Measurements from ENCODE around the gene TUBA3C. TPM values are rescaled to one million over a fixed set of nuclear protein-coding genes. Genes with fewer than 3 reads are reported as not detected.
"Not testable (repeated sequence)": the region's sequence is repeated elsewhere in the genome, so short reads cannot be mapped to it uniquely, and the experiment has no call there.

Gene TUBA3C
- total RNA-seq, 1 donor from 2014 or later: not detected

DNA sequence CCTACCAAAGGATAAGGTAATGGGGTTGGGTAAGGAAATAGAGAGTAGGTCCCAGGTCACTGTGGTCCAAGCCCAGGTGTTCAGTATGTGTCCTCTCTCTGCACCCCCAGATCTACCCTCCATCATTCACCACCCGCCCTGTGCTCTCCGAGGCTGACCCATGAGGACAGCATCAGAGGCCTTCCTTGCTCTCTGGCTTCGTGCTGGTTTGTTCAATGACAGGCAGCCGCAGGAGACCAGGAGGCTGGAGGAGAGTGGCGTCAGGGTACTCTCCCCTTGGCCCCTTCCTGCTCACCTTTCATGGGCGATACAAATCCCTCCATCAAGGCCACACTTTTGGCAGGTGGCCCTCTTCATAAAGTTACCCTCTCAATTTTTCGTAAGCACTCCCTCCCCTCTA, 1.7 kb downstream of the TUBA3C start:
- TF ChIP-seq, protein P1, sequence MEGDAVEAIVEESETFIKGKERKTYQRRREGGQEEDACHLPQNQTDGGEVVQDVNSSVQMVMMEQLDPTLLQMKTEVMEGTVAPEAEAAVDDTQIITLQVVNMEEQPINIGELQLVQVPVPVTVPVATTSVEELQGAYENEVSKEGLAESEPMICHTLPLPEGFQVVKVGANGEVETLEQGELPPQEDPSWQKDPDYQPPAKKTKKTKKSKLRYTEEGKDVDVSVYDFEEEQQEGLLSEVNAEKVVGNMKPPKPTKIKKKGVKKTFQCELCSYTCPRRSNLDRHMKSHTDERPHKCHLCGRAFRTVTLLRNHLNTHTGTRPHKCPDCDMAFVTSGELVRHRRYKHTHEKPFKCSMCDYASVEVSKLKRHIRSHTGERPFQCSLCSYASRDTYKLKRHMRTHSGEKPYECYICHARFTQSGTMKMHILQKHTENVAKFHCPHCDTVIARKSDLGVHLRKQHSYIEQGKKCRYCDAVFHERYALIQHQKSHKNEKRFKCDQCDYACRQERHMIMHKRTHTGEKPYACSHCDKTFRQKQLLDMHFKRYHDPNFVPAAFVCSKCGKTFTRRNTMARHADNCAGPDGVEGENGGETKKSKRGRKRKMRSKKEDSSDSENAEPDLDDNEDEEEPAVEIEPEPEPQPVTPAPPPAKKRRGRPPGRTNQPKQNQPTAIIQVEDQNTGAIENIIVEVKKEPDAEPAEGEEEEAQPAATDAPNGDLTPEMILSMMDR (IDR thresholded peaks at IDR 0.05): no peak
- Mint-ChIP-seq H3K27me3 (ENCODE audit: unreplicated experiment) (no peaks in the 10 kb centered on the region), H3K36me3 (ENCODE audit: unreplicated experiment) (no peaks in the 10 kb centered on the region), H3K4me1 (ENCODE audit: unreplicated experiment) (no peaks in the 10 kb centered on the region), H3K9me3 (ENCODE audit: unreplicated experiment) (peaks cover 28% of the 10 kb centered on the region), H3K27ac (ENCODE audit: unreplicated experiment) (no peak overlapping the region), H3K4me3 (ENCODE audit: unreplicated experiment) (no peak overlapping the region)
- peak; percentile 67 for DNase-seq (ENCODE audit: extremely low spot score, unreplicated experiment)

DNA sequence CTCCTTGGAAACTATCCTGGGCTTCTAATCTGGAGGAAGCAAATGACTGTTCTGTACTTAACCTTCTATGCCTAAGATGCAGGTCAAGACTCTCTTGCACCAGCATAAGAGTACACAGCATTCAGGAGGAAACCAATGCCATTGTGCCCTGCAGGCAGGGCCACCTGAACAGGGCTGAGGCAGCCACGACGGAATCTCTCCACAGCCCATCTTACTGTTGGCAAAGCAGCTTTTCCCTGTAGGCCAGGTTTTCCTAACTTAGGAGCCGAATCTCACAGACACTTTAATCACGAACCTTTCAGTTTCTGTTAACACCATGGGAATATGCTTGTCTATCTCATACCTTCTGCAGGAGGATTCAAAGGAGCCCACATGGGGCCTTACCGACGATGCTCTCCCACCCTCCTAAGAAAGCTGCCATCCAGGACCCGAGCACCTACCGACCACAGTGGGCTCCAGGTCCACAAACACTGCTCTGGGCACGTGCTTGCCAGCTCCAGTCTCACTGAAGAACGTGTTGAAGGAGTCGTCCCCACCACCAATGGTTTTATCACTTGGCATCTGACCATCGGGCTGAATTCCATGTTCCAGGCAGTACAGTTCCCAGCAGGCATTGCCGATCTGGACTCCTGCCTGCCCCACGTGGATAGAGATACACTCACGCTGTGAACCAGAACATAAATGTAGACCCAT, 2.6 kb downstream of the TUBA3C start:
- Mint-ChIP-seq H3K27ac (ENCODE audit: unreplicated experiment) (no peak overlapping the region), H3K9me3 (ENCODE audit: unreplicated experiment) (peaks cover 29% of the 10 kb centered on the region), H3K4me1 (ENCODE audit: unreplicated experiment) (no peaks in the 10 kb centered on the region), H3K36me3 (ENCODE audit: unreplicated experiment) (no peaks in the 10 kb centered on the region), H3K4me3 (ENCODE audit: unreplicated experiment) (no peak overlapping the region), H3K27me3 (ENCODE audit: unreplicated experiment) (no peaks in the 10 kb centered on the region)
- peak; percentile 78 for DNase-seq (ENCODE audit: extremely low spot score, unreplicated experiment)
- TF ChIP-seq, protein P1 (IDR thresholded peaks at IDR 0.05): no peak

DNA sequence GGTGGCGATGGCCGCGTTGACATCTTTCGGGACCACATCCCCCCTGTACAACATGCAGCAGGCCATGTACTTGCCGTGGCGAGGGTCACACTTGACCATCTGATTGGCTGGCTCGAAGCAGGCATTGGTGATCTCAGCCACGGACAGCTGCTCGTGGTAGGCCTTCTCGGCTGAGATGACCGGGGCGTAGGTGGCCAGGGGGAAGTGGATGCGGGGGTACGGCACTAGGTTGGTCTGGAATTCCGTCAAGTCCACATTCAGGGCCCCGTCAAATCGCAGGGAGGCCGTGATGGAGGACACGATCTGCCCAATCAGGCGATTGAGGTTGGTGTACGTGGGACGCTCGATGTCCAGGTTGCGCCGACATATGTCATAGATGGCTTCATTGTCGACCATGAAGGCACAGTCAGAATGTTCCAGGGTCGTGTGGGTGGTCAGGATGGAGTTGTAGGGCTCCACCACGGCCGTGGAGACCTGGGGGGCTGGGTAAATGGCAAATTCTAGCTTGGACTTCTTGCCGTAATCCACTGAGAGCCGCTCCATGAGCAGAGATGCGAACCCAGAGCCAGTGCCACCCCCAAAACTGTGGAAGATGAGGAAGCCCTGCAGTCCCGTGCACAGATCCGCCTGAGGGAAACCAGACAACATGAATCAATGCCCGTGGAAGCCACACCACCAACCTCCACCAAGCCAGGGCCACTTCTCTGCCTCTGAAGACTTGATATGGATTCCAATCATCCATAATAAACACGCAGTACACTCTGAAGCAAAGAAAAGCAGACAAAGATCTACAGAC, 4.4 kb downstream of the TUBA3C start:
- H3K27ac Mint-ChIP-seq (ENCODE audit: unreplicated experiment); H3K4me3 Mint-ChIP-seq (ENCODE audit: unreplicated experiment); H3K36me3 Mint-ChIP-seq (ENCODE audit: unreplicated experiment); H3K27me3 Mint-ChIP-seq (ENCODE audit: unreplicated experiment); H3K4me1 Mint-ChIP-seq (ENCODE audit: unreplicated experiment); DNase-seq (ENCODE audit: extremely low spot score, unreplicated experiment): not testable (repeated sequence)
- peaks cover 33% of the 10 kb centered on the region for H3K9me3 Mint-ChIP-seq (ENCODE audit: unreplicated experiment)

DNA sequence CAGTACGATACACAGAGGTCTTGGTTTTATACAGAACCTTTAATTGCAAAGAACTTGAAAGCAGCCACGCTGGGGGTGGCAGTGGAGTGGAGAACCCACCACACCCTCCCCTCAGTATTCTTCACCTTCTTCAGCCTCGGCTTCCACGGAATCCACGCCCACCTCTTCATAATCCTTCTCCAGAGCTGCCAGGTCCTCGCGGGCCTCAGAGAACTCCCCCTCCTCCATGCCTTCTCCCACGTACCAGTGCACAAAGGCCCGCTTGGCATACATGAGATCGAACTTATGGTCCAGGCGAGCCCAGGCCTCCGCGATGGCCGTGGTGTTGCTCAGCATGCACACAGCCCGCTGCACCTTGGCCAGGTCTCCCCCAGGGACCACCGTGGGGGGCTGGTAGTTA, 7.9 kb downstream of the TUBA3C start:
- Mint-ChIP-seq H3K4me1 (ENCODE audit: unreplicated experiment) (no peaks in the 10 kb centered on the region), H3K9me3 (ENCODE audit: unreplicated experiment) (peaks cover 38% of the 10 kb centered on the region), H3K4me3 (ENCODE audit: unreplicated experiment) (no peak overlapping the region), H3K36me3 (ENCODE audit: unreplicated experiment) (no peaks in the 10 kb centered on the region), H3K27ac (ENCODE audit: unreplicated experiment) (no peak overlapping the region), H3K27me3 (ENCODE audit: unreplicated experiment) (no peaks in the 10 kb centered on the region)
- TF ChIP-seq, protein P1 (IDR thresholded peaks at IDR 0.05): no peak
- no peak for DNase-seq (ENCODE audit: extremely low spot score, unreplicated experiment)

DNA sequence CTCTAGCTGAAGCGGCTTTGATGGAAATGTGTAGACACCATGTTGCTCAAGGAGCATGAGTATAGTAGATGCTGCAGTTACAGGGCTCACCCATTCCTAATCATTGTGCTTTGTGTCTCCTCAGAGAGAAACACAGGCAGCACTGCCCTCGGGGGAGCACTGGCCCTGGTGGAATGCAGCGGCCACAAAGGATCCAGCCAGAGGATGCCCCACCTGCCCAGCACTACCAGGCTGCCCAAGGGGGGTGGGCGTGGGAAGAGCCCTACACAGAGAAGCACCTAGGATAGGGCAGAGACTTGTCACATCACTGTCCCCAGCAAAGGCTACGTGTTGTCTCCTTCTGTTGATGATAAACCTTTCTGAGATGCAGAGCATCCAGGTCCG, 9.0 kb downstream of the TUBA3C start:
- H3K36me3 Mint-ChIP-seq (ENCODE audit: unreplicated experiment): no peaks in the 10 kb centered on the region
- no peak overlapping the region for H3K4me3 Mint-ChIP-seq (ENCODE audit: unreplicated experiment)
- no peak overlapping the region for H3K27ac Mint-ChIP-seq (ENCODE audit: unreplicated experiment)
- no peaks in the 10 kb centered on the region for H3K27me3 Mint-ChIP-seq (ENCODE audit: unreplicated experiment)
- TF ChIP-seq, protein P1 (IDR thresholded peaks at IDR 0.05): no peak
- DNase-seq (ENCODE audit: extremely low spot score, unreplicated experiment): no peak
- peaks cover 34% of the 10 kb centered on the region for H3K9me3 Mint-ChIP-seq (ENCODE audit: unreplicated experiment)
- H3K4me1 Mint-ChIP-seq (ENCODE audit: unreplicated experiment): no peaks in the 10 kb centered on the region

Data from osteocyte (in vitro differentiated cells).